Putamen (tissue), 1 donor: ENCODE measurements around the gene ZNF165.
A peak's percentile ranks its signal among the peaks of the same experiment; 100 is the strongest.
"Not testable (repeated sequence)": the region's sequence is repeated elsewhere in the genome, so short reads cannot be mapped to it uniquely, and the experiment has no call there.

ENCODE experiments used
- DNase-seq: peaks from one replicate; pipeline ENCODE4 v3.0.0-alpha.2; 2016; ENCODE audit warnings: low spot score

The ZNF165 gene

DNA sequence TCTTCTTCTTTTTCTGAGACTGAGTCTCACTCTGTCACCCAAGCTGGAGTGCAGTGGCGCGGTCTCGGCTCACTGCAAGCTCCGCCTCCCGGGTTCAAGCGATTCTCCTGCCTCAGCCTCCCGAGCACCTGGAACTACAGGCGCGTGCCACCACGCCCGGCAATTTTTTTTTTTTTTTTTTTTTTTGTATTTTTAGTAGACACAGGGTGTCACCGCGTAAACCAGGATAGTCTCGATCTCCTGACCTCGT is at the start of gene ZNF165:
TSS of gene ZNF165 (plus strand) at position 188 of the 250 bp plus-strand sequence. CDS start 4,913 bp downstream, outside the sequence.
- not testable (repeated sequence) for DNase-seq

DNA sequence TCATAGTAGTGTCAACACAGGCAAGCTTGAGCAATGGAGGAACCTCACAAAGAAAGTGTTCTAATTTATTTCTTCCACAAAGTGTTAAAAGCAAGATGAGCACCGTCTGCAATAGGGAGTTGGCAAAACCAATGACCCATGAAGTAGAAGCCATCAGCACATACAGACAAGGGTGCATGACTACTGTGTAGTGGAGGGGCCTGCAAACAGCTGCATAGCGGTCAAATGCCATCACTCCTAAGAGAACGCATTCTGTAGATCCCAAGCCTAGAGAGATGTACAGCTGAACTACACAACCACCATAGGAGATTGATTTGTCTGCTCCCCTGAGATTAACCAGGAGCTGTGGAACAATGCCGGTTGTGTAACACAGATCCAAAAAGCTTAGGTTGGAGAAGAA is 26.8 kb upstream of the ZNF165 start:
- no peak for DNase-seq

DNA sequence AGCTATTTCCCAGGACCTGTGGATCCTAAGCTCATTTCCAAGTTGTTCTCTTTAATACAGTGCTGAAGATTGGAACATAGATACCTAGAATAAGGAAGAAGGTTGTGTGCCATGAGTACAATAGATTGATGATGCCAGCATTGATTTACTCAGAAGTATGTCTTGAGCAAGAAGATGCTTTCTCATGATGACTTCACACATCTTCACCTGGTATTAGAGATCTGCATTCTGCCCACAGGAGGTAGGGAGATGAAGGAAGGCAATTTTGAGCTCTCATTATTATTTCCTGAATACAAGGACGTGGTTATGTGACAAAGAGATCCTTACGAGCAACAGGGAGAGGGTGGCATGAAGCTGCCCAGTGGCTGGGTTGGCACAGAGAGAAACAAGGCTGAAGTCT is 20.0 kb upstream of the ZNF165 start:
- no peak for DNase-seq

DNA sequence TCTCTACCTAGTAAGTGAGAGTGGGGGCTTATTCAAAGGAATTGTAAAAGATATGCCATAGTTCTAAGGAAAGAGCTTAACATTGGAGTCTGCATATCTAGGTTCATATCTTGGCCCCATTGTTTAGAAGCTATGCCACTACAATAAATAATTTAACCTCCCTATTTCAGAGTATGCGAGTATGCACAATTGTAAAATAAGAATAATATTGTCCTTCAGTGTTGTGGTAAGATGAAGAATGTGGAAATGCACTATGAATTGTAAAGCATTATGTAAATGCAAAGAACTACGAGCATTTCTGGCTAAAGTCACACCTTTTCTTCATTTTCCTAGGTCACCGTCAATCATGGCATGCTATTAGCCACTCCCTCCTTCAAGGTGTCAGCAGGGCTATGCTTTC is 16.1 kb upstream of the ZNF165 start:
- no peak for DNase-seq

DNA sequence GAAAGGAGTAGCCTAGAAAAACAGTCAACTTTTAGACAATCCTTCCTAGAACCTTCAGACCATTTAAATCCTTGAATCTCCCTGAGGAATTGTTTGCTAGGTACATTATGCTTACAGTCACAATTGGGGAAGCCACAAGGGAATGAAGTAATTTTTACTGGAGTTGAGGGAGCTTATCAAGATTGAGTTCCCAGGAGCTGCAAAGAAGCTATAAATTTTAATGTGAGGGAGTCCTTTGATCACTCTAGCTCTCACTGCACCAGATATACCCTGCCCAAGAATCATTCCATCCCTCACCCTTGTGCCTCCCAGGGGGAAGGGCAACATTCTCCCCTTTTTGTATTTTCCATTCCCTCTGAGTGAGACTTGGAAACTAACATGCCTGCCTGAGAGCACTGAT is 12.3 kb upstream of the ZNF165 start:
- no peak for DNase-seq

DNA sequence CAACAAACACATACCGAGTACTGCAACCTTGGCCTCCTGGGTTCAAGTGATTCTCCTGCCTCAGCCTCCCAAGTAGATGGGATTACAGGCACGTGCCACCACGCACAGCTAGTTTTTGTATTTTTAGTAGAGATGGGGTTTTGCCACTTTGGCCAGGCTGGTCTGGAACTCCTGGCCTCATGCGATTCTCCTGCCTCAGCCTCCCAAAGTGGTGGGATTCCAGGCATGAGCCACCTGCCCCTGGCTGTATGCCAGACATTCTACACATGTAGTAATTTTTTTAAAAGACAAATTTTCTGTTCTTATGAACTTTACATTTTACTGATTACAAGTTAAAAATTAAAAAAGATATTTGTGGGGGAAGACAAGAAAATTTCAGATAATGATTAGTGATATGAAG is 9.4 kb upstream of the ZNF165 start:
- not testable (repeated sequence) for DNase-seq

DNA sequence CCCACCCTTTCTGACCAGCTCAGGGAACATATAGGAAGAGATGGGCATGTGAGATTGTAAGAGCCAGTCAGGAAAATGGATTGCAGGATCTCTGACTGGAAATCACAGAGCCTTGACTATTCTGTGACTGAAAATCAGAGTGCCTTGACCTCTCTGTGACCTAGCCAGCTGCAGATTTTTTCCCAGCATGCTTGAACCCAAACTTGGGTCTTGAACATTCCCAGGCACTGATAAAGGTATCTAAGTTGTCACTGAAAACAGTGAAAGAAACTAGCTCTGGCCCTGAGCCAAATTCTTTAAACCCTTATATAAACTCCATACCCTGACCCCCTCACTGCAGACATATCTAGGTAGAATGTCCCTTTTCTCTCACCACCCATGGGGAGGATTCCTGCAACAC is 2.3 kb upstream of the ZNF165 start:
- DNase-seq, result no peak

DNA sequence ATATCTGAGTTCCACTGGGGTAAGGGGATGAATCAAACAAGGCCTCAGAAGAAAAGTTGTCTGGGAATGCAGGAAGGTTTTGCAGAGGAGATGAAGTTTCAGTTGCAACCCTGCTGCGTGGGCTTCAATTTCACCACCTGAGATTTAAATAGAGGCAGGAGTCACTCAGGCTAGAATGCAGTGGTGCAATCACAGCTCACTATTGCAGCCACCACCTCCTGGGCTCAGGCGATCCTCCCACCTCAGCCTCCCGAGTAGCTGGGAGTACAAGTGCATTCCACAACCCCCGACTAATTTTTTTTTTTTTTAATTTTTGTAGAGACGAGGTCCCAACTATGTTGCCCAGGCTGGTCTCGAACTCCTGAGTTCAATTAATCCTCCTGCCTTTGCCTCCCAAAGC is 1.5 kb upstream of the ZNF165 start:
- no peak for DNase-seq

DNA sequence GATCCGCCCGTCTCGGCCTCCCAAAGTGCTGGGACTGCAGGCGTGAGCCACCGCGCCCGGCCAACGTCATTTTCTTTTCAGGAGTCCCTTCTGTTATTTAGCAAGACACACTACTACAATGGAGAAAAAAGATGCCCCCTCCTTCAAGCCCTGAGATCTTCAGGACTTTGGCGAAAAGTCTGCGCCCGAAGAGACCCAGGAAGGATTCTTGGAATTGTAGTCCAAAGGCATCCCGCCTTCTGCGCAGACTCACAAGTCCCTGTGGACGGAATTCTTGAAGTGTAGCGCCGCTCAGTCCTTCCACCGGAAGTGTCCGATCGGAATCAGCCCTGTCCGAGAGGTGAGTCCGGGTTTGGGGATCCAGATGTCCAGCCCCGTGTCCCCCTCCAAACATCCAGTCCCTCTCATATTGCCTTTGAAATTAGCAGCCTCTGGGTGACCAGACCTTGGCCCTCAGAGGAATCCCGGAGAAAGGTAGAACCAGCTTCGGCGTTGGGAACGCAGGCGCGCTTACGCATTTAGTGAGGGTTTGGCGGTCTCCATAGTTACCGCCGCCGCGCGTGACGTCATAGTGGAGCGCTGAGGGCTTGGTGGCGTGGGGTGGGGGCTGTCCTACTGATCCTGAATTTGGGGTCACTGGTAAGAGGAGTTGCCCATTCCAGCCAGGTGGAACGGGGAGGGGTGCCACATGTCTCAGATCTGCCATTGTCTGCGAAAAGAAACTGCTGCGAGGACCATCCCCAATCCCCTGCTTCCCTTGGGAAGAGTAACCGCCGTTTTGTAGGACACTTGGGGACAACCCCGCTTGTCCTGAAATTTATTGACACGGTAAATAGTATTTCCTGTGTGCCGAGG is 490 bp downstream of the ZNF165 start:
- DNase-seq, result peak; percentile 95

DNA sequence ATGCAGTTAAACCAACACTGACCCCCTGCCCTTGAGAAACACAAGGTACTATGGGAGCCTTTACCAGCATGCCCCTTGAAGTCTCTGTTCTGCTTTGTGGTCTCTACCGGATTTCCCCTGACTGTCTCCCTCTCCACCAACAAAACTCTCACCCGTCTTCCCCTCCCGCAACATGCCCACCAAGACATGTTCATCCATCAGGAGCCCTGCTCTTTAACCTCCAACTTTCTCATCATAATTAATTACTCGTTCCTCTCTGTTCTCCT is 1.1 kb downstream of the ZNF165 start:
- DNase-seq, result peak; percentile 5

DNA sequence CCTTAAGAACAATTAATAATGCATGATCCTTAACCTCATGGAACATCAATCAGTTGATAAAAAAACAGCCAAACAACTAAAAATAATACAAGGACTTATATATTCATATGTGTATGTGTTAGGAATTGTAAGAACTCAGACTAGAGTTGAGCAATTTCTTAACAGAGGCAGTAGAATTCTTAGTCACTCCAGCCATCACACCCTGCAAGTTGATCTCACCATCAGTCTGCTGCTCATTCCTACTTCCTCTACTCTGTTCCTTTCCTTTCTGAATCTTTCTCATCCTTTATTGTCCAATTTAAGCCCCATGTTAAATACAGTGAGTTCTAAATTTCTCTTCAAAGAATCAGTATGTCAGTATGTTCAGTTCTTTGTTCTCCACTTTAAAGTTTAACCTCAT is 2.6 kb downstream of the ZNF165 start:
- no peak for DNase-seq

DNA sequence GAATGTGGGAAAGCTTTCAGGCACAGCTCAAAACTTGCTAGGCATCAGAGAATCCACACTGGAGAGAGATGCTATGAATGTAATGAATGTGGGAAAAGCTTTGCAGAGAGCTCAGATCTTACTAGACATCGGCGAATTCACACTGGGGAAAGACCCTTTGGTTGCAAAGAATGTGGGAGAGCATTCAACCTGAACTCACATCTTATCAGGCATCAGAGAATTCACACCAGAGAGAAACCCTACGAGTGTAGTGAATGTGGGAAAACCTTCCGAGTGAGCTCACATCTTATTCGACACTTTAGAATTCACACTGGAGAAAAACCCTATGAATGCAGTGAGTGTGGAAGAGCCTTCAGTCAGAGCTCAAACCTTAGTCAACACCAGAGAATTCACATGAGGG is 8.7 kb downstream of the ZNF165 start:
- DNase-seq, result no peak

DNA sequence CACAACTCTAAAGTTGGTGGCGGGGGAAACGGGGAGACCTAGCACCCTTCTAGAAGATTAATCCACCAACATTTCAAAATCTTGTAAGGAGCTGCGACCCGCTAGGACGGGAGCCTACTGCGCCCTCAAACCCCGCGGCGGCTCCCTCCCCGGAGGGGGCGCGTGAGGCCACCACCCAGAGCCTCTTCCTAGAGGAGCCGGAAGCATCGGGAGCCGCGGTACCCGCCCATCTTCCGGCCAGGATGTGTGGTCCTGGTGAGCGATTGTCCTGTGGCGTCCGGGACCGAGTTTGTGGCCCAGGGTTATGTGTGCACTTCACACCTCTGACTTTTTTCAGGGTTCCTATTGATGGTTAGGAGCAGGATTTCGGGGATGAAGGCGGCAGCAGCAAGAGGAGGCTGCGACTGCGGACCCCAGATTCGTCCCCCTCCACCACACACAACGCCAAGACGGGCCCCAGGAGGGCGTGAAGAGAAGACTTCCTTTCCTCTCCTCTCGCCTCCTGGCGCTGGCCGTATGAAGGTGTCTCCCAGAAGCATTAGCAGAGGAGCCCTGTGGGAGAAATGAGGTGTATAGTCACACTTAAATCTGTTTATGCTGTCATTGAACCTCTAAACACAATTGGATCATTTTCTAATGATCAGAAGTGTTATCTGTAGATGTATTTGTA is 10.7 kb downstream of the ZNF165 start:
- peak; percentile 7 for DNase-seq

DNA sequence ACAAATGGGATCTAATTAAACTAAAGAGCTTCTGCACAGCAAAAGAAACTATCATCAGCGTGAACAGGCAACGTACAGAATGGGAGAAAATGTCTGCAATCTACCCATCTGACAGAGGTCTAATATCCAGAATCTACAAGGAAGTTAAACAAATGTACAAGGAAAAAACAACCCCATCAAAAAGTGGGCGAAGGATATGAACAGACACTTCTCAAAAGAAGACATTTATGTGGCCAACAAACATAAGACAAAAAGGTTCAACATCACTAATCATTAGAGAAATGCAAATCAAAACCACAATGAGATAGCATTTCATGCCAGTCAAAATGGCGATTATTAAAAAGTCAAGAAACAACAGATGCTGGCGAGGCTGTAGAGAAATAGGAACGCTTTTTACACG is 21.9 kb downstream of the ZNF165 start:
- not testable (repeated sequence) for DNase-seq

DNA sequence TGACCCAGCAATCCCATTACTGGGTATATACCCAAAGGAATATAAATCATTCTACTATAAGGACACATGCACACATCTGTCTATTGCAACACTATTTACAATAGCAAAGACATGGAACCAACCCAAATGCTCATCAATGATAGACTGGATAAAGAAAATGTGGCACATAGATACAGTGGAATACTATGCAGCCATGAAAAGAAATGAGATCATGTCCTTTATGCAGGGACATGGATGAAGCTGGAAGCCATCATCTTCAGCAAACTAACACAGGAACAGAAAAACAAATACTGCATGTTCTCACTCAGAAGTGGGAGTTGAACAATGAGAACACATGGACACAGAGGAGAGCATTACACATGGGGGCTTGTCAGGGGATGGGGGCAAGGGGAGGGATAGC is 22.3 kb downstream of the ZNF165 start:
- not testable (repeated sequence) for DNase-seq

DNA sequence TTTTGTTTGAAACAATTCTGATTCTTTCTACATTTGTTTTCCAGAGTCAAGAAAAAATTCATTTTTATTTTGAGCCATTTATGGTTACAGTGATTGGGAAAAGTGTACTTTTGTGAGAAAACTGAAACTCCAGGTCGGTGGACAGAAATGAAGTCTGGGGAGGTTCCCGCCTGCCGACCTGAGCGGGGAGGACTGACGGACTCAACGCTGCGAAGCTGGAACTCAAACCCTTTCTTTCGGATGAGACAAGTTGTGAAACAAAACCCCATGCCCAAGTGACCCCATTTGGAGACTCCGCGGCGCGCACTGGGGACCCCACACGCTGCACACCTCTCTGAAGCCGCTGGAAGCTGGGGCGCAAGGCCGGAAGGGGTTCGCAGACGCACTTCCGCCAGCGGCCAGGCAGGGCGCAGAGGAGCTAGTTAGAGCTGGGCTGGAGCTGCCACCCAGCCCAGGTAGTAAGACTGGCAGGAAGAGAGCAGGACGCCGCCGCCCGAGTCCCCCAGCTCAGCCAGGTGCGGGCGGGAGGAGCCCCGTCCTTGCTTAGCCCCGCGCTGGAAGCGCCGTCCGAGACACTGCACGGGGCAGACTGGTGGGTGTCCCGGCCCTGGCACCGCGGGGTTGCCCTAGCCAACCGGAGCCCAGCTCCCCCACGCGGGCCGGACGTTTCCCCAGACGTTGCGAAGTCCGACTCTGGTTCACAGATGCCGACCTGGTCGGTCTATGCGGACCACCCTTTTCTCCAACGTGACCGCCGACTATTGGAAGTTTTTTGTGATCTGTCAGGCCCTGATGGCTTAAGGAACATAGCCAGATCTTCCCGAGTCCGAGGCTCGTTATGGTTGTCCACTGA is 24.2 kb downstream of the ZNF165 start:
- peak; percentile 84 for DNase-seq

DNA sequence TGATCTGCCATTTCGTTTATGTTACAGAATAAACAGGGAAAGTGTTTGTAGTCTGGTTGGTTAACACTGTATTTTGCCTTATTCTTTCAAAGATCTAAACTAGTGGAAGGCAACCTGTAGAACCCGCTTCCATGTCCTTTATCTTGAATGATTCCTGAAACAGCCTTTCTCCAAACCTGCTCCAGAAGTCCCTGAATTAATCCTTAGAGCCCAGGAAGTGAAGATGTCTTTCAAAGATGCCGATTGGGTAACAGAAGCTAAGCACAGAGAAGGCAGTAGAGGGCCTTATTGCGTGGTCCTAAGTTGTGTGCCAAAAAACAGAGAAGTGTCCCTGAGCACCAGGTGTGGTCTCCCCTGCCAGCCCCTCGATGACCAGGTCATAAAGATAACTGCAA is 24.9 kb downstream of the ZNF165 start:
- no peak for DNase-seq

DNA sequence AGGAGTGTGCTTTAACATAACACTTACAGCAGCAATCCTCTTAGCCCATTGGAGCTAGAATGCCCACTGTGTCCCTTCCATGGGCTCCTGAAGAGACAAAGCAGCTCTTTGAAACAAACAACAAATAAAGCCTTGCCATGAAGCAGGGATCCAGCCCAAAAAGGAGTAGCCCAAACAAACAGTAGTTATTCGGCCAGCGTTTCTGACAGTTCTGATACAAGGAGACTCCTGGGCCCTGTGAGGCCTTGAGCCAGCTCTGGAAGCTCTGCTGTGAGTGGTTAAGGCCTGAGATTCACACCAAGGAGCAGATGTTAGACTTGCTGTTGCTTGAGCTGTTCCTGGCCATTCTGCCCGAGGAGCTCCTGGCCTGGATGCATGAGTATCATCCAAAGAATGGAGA is 27.1 kb downstream of the ZNF165 start:
- peak; percentile 55 for DNase-seq

DNA sequence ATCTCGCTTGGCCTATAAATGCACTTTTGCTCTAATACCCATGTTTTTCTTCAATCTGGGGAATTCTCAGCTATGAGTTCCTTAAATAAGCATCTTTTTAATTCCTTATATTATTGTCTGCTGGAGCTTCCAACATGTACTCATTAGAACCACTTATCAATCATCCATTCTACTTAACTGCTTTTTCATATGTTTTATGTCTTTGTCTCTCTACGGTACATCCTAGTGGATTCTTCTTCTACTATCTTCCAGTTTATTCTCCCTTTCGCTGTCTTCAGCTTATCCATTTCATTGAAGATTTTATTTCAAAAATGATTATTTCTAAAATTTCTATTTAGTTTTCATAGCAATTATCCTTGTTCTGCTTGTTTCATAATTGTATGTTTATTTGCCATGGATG is 31.6 kb downstream of the ZNF165 start:
- DNase-seq, result no peak

DNA sequence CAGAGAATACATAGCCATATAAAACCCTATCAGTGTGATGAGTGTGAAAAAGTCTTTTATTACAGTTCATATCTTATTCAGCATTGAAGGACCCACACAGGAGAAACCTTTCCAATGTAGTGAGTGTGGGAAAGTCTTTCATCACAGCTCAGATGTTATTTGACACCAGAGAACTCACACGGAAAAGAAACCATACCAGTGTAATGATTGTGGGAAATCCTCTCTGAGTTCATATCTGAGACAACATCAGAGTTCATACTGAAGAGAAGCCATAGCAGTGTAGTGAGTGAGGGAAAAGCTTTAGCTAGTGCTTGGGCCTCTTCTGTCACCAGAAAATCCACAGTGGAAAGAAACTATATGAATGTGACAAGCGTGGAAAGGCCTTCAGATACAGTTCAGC is 35.4 kb downstream of the ZNF165 start:
- no peak for DNase-seq

DNA sequence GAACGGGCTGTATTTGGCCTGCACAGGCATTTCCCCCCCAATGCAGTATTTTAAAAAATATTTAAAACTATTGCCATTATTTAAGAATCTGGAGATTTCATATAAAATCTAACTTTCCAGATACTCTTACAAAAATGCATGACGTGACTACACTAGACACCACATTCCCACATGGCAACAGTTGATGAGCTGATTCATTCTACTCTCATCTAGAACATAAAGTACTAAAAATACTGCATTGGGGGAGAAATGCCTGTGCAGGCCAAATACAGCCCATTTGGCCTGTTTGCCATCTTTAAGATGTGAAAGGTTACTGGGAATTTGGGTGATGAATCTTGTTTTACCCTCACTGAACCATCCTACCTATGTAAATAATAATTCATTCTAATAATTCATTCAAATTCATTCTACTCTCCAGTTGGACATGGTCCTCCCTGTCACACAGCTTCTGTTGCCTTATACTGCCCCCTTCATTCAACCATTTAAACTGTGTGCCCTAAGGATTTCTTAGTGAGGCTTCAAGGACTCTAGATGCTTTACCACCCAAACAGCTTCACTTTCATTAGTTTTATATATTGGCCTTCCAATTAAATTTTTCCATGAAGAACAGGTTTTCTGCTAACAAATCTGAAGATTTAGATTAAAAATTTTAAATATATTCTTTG is 37.1 kb downstream of the ZNF165 start:
- no peak for DNase-seq

DNA sequence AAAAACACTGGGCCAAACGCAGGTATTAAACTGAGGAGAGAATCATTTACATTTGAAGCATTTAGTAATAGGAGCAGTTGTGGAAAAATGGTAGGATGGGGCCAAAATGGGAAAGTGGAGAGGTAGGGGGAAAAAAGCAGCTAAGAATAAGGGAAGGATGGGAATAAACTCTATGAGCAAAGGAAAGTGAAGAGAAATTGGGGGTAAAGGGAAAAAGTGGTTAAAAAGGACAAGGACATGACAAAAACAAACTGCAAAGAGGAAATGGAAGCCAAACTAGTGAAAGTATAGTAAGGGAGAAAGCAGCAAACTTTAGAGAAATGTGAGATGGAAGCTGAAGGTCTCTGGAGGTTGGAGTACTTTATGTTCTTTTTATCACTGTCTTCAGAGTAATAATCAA is 37.8 kb downstream of the ZNF165 start:
- no peak for DNase-seq

DNA sequence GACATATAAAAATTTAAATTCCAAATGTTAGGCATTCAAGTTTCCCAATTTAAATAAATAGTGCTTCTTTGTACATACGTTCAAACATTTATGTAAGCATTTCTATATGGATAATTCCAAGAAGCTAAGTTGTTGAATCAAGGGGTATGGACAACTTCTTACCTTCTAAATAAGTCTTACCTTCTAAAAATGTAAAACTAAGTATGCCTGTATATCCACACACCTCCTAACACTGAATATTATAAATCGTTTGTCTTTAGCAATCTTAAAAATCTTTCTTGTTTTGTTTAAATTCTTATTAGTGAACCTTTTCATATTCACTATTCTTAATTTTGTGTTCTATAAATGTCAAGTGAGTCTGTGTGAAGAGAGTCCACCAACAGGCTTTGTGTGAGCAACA is 41.5 kb downstream of the ZNF165 start:
- no peak for DNase-seq
